ENCODE results near the gene E2F4.
A peak's percentile ranks its signal among the peaks of the same experiment; 100 is the strongest.

Gene E2F4

GRCh38 chr16:67245186-67245585 is 53.2 kb downstream of the E2F4 start:
- Histone ChIP-seq H4K20me1 (ENCODE audit: low read depth, low read length) (no peaks in the 10 kb centered on the region; the same call in 1 of the 2 replicates), H2AFZ (ENCODE audit: low read depth, low read length, severe bottlenecking) (no peak overlapping the region), H3K9ac (ENCODE audit: low read length) (no peak overlapping the region), H3K36me3 (ENCODE audit: low read length) (no peaks in the 10 kb centered on the region), H3K9me3 (ENCODE audit: insufficient read depth, low read length) (no peaks in the 10 kb centered on the region), H3K4me3 (ENCODE audit: insufficient read depth, low read length, poor library complexity, severe bottlenecking) (no peak overlapping the region), H3K4me2 (ENCODE audit: low read depth, low read length, poor library complexity, severe bottlenecking) (no peak overlapping the region), H3K27me3 (ENCODE audit: low read length) (no peaks in the 10 kb centered on the region), H3K79me2 (ENCODE audit: insufficient read depth, low read length) (no peaks in the 10 kb centered on the region), H3F3A (ENCODE audit: insufficient read depth) (no peaks in the 10 kb centered on the region), H3K9me2 (replicated peaks; ENCODE audit: insufficient read depth, low read length) (no peaks in the 10 kb centered on the region), H3K27ac (ENCODE audit: low read depth, low read length) (no peak overlapping the region)
- TF ChIP-seq CTCF (IDR thresholded peaks at IDR 0.05; ENCODE audit: insufficient read depth, low read length, poor library complexity, severe bottlenecking), result no peak
- no peak for TF ChIP-seq EZH2phosphoT487 (conservative IDR thresholded peaks at IDR 0.05; ENCODE audit: low read length)

GRCh38 chr16:67245674-67246080 is 53.7 kb downstream of the E2F4 start:
- Histone ChIP-seq H3K4me3 (ENCODE audit: insufficient read depth, low read length, poor library complexity, severe bottlenecking) (no peak overlapping the region), H3K9ac (ENCODE audit: low read length) (peak overlapping the region; percentile 62; the same call in 1 of the 2 replicates), H3K9me3 (ENCODE audit: insufficient read depth, low read length) (no peaks in the 10 kb centered on the region), H3K27me3 (ENCODE audit: low read length) (no peaks in the 10 kb centered on the region), H3F3A (ENCODE audit: insufficient read depth) (no peaks in the 10 kb centered on the region), H3K36me3 (ENCODE audit: low read length) (no peaks in the 10 kb centered on the region), H3K79me2 (ENCODE audit: insufficient read depth, low read length) (no peaks in the 10 kb centered on the region), H3K9me2 (replicated peaks; ENCODE audit: insufficient read depth, low read length) (no peaks in the 10 kb centered on the region), H2AFZ (ENCODE audit: low read depth, low read length, severe bottlenecking) (no peak overlapping the region), H3K4me2 (ENCODE audit: low read depth, low read length, poor library complexity, severe bottlenecking) (peak overlapping the region; percentile 77), H3K27ac (ENCODE audit: low read depth, low read length) (no peak overlapping the region), H4K20me1 (ENCODE audit: low read depth, low read length) (no peaks in the 10 kb centered on the region; the same call in 1 of the 2 replicates)
- TF ChIP-seq EZH2phosphoT487 (conservative IDR thresholded peaks at IDR 0.05; ENCODE audit: low read length), result no peak
- TF ChIP-seq CTCF (IDR thresholded peaks at IDR 0.05; ENCODE audit: insufficient read depth, low read length, poor library complexity, severe bottlenecking), result no peak

DNA sequence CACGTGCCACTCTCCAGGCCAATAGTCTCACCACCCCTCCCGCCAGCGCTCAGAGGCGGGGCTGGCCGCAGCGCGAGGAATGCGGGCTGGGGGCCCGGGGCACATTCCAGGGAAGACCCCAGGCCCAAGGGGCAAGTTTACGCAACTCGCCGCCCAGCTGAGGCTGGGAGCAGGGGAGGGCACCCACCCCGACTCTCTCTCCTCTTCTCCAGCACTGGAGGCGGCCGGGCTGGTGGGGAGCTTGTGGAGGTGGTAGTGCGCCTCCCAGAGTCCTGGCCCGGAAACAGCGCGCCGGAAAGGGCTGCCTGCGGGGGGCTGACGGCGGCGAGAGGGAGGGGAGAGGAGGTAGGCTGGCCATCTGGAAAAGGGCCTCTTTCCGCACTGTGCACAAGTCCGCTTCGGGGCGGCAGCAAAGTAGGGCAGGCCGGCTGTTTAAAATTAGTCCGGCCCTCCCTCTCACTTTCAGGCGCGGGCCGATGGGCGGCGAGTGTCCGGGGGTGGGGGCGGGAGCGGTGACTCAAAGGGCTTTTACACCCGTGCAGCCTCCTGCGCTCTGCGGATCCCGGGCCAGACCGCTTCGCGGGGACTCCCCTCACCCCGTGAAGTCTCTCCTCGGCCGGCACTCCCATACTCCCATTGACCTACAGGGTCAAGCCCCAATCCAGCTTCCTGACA is 54.3 kb downstream of the E2F4 start:
- Histone ChIP-seq H3K9me3 (ENCODE audit: insufficient read depth, low read length) (no peaks in the 10 kb centered on the region), H2AFZ (ENCODE audit: low read depth, low read length, severe bottlenecking) (peak overlapping the region; percentile 79), H3K27me3 (ENCODE audit: low read length) (no peaks in the 10 kb centered on the region), H3K9me2 (replicated peaks; ENCODE audit: insufficient read depth, low read length) (no peaks in the 10 kb centered on the region), H3F3A (ENCODE audit: insufficient read depth) (no peaks in the 10 kb centered on the region), H4K20me1 (ENCODE audit: low read depth, low read length) (no peaks in the 10 kb centered on the region; the same call in 1 of the 2 replicates), H3K4me3 (ENCODE audit: insufficient read depth, low read length, poor library complexity, severe bottlenecking) (peak overlapping the region; percentile 60), H3K27ac (ENCODE audit: low read depth, low read length) (no peak overlapping the region), H3K9ac (ENCODE audit: low read length) (peak overlapping the region; percentile 62), H3K79me2 (ENCODE audit: insufficient read depth, low read length) (no peaks in the 10 kb centered on the region), H3K36me3 (ENCODE audit: low read length) (no peaks in the 10 kb centered on the region), H3K4me2 (ENCODE audit: low read depth, low read length, poor library complexity, severe bottlenecking) (peak overlapping the region; percentile 77)
- TF ChIP-seq EZH2phosphoT487 (conservative IDR thresholded peaks at IDR 0.05; ENCODE audit: low read length), result no peak
- TF ChIP-seq CTCF (IDR thresholded peaks at IDR 0.05; ENCODE audit: insufficient read depth, low read length, poor library complexity, severe bottlenecking), result no peak

Measured in SU-DHL-6 (cell line).